ENCODE measurements around the gene STK33.

The STK33 gene

GRCh38 chr11:8593935-8594909 lies at the start of gene STK33:
Gene STK33 (minus strand): TSS chr11:8594228. CDS start chr11:8474905, 119,323 bp downstream.
- DNase-seq, result no peak

- no peak for DNase-seq
Observed at GRCh38 chr11:8642196-8642841, 48.3 kb upstream of the STK33 start.

GRCh38 chr11:8641332-8641731 lies 47.3 kb upstream of the STK33 start:
- DNase-seq, result no peak

- no peak for DNase-seq
Observed at GRCh38 chr11:8640267-8640906, 46.4 kb upstream of the STK33 start.

- DNase-seq, result no peak
Observed at GRCh38 chr11:8639655-8640054, 45.6 kb upstream of the STK33 start.

- no peak for DNase-seq
Observed at GRCh38 chr11:8638300-8638699, 44.3 kb upstream of the STK33 start.

- DNase-seq, result no peak
Observed at GRCh38 chr11:8636127-8636526, 42.1 kb upstream of the STK33 start.

- no peak for DNase-seq
Observed at GRCh38 chr11:8634498-8634897, 40.5 kb upstream of the STK33 start.

GRCh38 chr11:8631395-8632118 lies 37.5 kb upstream of the STK33 start:
- no peak for DNase-seq

- DNase-seq, result no peak
Observed at GRCh38 chr11:8624698-8625097, 30.7 kb upstream of the STK33 start.

- no peak for DNase-seq
Observed at GRCh38 chr11:8621147-8621546, 27.1 kb upstream of the STK33 start.

GRCh38 chr11:8617063-8617462 lies 23.0 kb upstream of the STK33 start:
- no peak for DNase-seq

GRCh38 chr11:8615291-8616032 lies 21.4 kb upstream of the STK33 start:
- no peak for DNase-seq

- no peak for DNase-seq
Observed at GRCh38 chr11:8614497-8614896, 20.5 kb upstream of the STK33 start.

- no peak for DNase-seq
Observed at GRCh38 chr11:8613036-8613435, 19.0 kb upstream of the STK33 start.

GRCh38 chr11:8612522-8612921 lies 18.5 kb upstream of the STK33 start:
- no peak for DNase-seq

GRCh38 chr11:8610532-8611116 lies 16.6 kb upstream of the STK33 start:
- no peak for DNase-seq

GRCh38 chr11:8608652-8609051 lies 14.6 kb upstream of the STK33 start:
- no peak for DNase-seq

GRCh38 chr11:8605971-8606563 lies 12.0 kb upstream of the STK33 start:
- DNase-seq, result no peak

GRCh38 chr11:8604078-8604723 lies 10.2 kb upstream of the STK33 start:
- no peak for DNase-seq

GRCh38 chr11:8603696-8604077 lies 9.7 kb upstream of the STK33 start:
- no peak for DNase-seq
